Lung (tissue), 12 donors: ENCODE data around the gene CDH4. TPM values are rescaled to one million over a fixed set of nuclear protein-coding genes. Genes with fewer than 3 reads are reported as not detected.

Source experiments
- ATAC-seq: fragments of 200-7000 bp; cut with Tn5 transposase; one replicate; pipeline ENCODE4 v1.9.1; 2020; ENCODE audit warnings: moderate number of reproducible peaks; ENCODE audit not compliant: insufficient read depth, low FRiP score
- DNase-seq, 3 donors: peaks; one replicate each; pipeline ENCODE4 v3.0.0-alpha.2; 2013 to 2017
- H3K27ac ChIP-seq, 2 donors: one replicate each; pipeline ENCODE4 v1.5.1; 2013; ENCODE audit warnings: mild to moderate bottlenecking in 2 of 2, moderate library complexity in 2 of 2, control low read depth in 1 of 2, inconsistent platforms in 1 of 2, low read depth in 1 of 2, low read length in 1 of 2
- H3K27me3 ChIP-seq, 3 donors: one replicate each; pipeline ENCODE4 v1.5.1; 2013; ENCODE audit warnings: low read length in 2 of 3; ENCODE audit not compliant: control insufficient read depth in 3 of 3, insufficient read depth in 3 of 3
- H3K36me3 ChIP-seq, 4 donors: one replicate each; pipeline ENCODE4 v1.5.1; 2013; ENCODE audit warnings: low read length in 4 of 4, mild to moderate bottlenecking in 1 of 4, moderate library complexity in 1 of 4; ENCODE audit not compliant: control insufficient read depth in 4 of 4, insufficient read depth in 4 of 4
- H3K4me1 ChIP-seq, 5 donors: one replicate each; pipeline ENCODE4 v1.5.1; 2013; ENCODE audit warnings: low read length in 5 of 5, mild to moderate bottlenecking in 2 of 5, moderate library complexity in 1 of 5; ENCODE audit not compliant: control insufficient read depth in 5 of 5, insufficient read depth in 5 of 5
- H3K4me3 ChIP-seq: one replicate; pipeline ENCODE4 v1.5.1; 2013; ENCODE audit warnings: mild to moderate bottlenecking, control low read depth, moderate library complexity
- H3K9ac ChIP-seq, 2 donors: one replicate each; pipeline ENCODE4 v1.5.1; 2013; ENCODE audit warnings: low read length in 2 of 2, control low read depth in 1 of 2; ENCODE audit not compliant: insufficient read depth in 1 of 2
- H3K9me3 ChIP-seq, 4 donors: one replicate each; pipeline ENCODE4 v1.5.1; 2013; ENCODE audit warnings: low read length in 3 of 4, mild to moderate bottlenecking in 1 of 4, moderate library complexity in 1 of 4; ENCODE audit not compliant: control insufficient read depth in 4 of 4, insufficient read depth in 3 of 4
- CTCF ChIP-seq: IDR thresholded peaks from 2 replicates; pipeline ENCODE4 v1.5.1; 2012; ENCODE audit warnings: mild to moderate bottlenecking; ENCODE audit errors: control extremely low read depth, extremely low read depth
- WGBS, 2 donors: extraction: QIAGEN DNeasy Blood & Tissue Kit; methylation state at CpG; one replicate each; pipeline ENCODE4 v1.1.7; 2013; 5-methylcytosine and 5-hydroxymethylcytosine counted together
- polyA plus RNA-seq, 2 donors: library from polyadenylated mRNA; stranded (reverse); fragments of 200-250 nt; gene quantifications; one replicate each; pipeline ENCODE4 v1.2.1, GENCODE V29; 2013
- total RNA-seq, 2 donors: library from RNA; depleted of rRNA in 1 of 2; stranded (reverse); fragments of >200 nt in 1 of 2; gene quantifications; one replicate each; pipeline ENCODE4 v1.2.1, GENCODE V29; 2014 to 2021
- donor health status: control.
- donor health status: control.
- donor health status: Bipolar disorder and iron deficiency.
- donor health status: healthy.
- donor health status: DM: yes; HTN: yes; CAD: no.

CDH4 gene
- total and polyA plus RNA-seq, 4 donors, result 0.10 to 2.1 (median 0.34) TPM

GRCh38 chr20:61905781-61906523, 653.9 kb downstream of the CDH4 start:
- WGBS, 2 donors, result 90 to 93% methylated on average over 15 of the region's 15 CpGs
- no peak for TF ChIP-seq CTCF
- H3K9me3 ChIP-seq, result peaks cover 0 to 6% (median 0%) of the 10 kb centered on the region in 4 donors
- H3K4me1 ChIP-seq, result no peaks in the 10 kb centered on the region
- no peak for ATAC-seq
- peaks cover 0 to 5% (median 1%) of the 10 kb centered on the region in 4 donors for H3K36me3 ChIP-seq
- H3K9ac ChIP-seq, result no peak overlapping the region
- no peak overlapping the region for H3K4me3 ChIP-seq
- no peak for DNase-seq
- peaks cover 0 to 10% (median 0%) of the 10 kb centered on the region in 3 donors for H3K27me3 ChIP-seq
- no peak overlapping the region for H3K27ac ChIP-seq

GRCh38 chr20:61907081-61907891, 655.2 kb downstream of the CDH4 start:
- peaks cover 0 to 6% (median 0%) of the 10 kb centered on the region in 4 donors for H3K9me3 ChIP-seq
- DNase-seq (no peak), ATAC-seq (no peak)
- H3K27me3 ChIP-seq, result peaks cover 0 to 5% (median 0%) of the 10 kb centered on the region in 3 donors
- no peaks in the 10 kb centered on the region for H3K4me1 ChIP-seq
- TF ChIP-seq CTCF, result no peak
- no peak overlapping the region for H3K27ac ChIP-seq
- H3K9ac ChIP-seq, result no peak overlapping the region
- H3K36me3 ChIP-seq, result peaks cover 0 to 5% (median 1%) of the 10 kb centered on the region in 4 donors
- H3K4me3 ChIP-seq, result no peak overlapping the region
- 82 to 87% methylated on average over 24 of the region's 24 CpGs for WGBS, 2 donors

- Histone ChIP-seq H3K9ac (no peak overlapping the region), H3K27me3 (no peaks in the 10 kb centered on the region), H3K27ac (no peak overlapping the region), H3K4me1 (no peaks in the 10 kb centered on the region), H3K4me3 (no peak overlapping the region), H3K9me3 (peaks cover 0 to 6% (median 0%) of the 10 kb centered on the region in 4 donors), H3K36me3 (peaks cover 0 to 5% (median 1%) of the 10 kb centered on the region in 4 donors)
- 81 to 89% methylated on average over 38 of the region's 38 CpGs for WGBS, 2 donors
- ATAC-seq, result no peak
- TF ChIP-seq CTCF, result no peak
- no peak for DNase-seq
These were observed 656.3 kb downstream of the CDH4 start for GRCh38 chr20:61908057-61909026.
